HG02588 (cell line): ENCODE data around the gene PMPCA.

ENCODE experiments used
- ATAC-seq: cut with Tn5 transposase; IDR thresholded peaks from one replicate; pipeline ENCODE4 v1.9.1; 2021; ENCODE audit warnings: mild to moderate bottlenecking, moderate library complexity; ENCODE audit not compliant: unreplicated experiment

Gene PMPCA

DNA sequence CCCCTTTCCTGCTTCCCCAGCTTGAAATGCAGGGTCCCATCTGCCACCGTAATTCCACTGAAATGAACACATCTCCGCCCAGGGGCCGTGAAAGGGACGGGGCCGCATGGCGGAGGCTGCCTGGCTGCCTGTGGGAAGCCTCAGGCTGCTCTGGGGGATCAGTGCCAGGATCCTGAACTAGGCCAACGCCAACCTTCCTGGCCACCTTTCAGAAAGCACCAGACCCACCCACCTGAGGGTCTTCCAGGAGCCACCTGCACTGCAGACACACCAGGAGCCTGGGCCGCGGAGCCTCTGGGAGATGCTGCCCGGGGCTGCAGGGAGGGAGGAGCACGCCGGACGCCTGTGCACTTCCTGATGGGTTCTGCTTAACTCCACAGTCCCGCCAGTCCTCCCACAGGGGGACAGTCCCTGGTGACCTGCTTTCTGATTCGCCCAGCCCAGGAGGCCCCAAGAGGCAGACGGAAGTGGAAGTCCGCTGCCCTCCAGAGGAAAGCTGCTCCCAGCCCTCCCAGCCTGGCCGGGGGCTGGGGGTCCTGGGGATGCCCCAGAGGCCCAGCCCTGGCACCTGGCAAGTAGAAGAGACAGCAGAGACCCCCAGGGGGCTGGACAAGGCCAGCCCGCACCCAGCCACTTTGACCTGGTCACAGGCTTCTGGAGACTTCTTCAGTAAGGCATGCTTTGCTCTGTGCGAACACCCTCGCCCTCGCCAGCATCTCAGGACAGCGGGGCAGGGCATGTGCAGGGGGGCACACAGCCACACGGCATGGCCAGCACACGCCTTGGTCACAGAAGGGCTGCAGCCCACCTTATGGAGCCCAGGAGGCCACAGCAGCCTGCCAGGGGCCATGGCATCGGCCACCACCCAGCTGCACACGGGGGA lies 36.9 kb upstream of the PMPCA start, which contains the start of gene CARD9:
Gene CARD9 (minus strand): TSS at position 370 of the 883 bp plus-strand sequence. CDS start 1,591 bp downstream, outside the sequence.
- no peak for ATAC-seq

GRCh38 chr9:136374183-136374575 lies 36.3 kb upstream of the PMPCA start:
- ATAC-seq = no peak

DNA sequence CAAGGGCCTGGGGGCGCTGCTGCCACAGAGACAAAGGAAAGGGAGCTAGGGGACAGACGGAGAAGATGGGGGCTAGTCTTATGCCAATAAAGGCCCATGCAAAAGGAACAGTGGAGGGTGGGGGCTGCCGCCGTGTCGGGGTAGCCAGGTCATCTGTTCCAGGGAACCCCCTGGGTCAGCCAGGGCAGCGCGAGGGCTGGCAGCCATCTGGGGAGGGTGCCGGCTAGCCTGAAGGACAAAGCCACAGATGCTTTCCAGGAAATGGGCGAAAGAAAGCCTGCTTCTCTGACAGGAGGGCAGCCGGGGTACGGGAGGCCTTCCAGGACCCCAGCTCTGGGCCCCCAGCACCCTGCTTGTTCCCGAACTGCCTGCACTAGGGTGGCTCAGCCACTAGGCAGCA lies 35.4 kb upstream of the PMPCA start:
- no peak for ATAC-seq

- ATAC-seq = no peak
Observed at GRCh38 chr9:136376457-136376856, 34.0 kb upstream of the PMPCA start.

GRCh38 chr9:136377341-136378169 lies 32.9 kb upstream of the PMPCA start:
- ATAC-seq = no peak

- no peak for ATAC-seq
Observed at GRCh38 chr9:136378170-136379002, 32.1 kb upstream of the PMPCA start.

- ATAC-seq = no peak
Observed at GRCh38 chr9:136379003-136379287, 31.5 kb upstream of the PMPCA start.

GRCh38 chr9:136379401-136379800 lies 31.1 kb upstream of the PMPCA start:
- no peak for ATAC-seq

GRCh38 chr9:136379891-136380290 lies 30.6 kb upstream of the PMPCA start:
- no peak for ATAC-seq

- ATAC-seq = no peak
Observed at GRCh38 chr9:136380381-136380780, 30.1 kb upstream of the PMPCA start.

DNA sequence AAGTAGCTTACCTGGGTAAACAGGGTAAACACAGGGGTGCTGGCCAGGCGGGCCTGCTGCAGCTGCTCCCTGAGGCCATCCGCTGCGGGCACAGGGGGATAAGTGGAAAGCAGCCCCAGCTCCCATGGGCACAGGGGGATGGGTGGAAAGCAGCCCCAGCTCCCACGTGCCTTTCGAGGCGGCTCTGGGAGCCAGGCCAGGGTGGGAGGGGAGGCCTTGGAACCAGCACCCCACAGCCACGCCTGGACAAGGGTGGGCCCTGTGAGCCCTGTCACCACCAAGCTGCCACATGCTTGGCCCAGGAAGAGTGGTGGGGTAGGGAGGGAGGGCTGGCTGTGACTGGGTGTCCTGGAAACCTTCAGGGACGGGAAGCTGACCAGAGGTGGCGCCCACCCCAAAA lies 29.1 kb upstream of the PMPCA start:
- no peak for ATAC-seq

DNA sequence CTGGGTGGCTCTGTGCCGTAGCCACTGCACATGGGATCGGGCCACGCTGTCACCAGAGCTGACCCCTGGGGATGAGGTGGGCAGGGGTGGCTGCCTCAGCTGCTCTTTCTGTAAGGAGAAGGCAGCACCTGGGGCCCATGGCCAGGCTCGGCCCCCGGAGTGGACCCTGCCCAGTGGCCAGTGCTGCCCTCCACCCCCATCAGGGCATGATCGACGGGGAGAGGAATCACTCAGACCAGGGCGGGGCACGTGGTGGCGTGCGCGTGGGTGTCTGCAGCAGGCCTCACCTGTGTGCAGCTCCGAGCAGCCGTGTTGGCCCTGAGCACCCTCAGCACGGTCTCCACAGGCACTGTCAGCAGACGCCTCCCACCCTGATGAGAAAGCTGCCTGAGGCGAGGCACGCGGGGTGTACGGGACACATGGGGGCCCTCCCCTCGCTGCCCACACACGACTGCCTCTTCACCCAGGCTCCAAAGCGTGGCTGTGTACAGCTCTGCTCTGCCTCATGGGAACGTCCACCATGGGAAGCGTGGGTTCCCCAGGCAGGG lies 28.4 kb upstream of the PMPCA start:
- no peak for ATAC-seq

DNA sequence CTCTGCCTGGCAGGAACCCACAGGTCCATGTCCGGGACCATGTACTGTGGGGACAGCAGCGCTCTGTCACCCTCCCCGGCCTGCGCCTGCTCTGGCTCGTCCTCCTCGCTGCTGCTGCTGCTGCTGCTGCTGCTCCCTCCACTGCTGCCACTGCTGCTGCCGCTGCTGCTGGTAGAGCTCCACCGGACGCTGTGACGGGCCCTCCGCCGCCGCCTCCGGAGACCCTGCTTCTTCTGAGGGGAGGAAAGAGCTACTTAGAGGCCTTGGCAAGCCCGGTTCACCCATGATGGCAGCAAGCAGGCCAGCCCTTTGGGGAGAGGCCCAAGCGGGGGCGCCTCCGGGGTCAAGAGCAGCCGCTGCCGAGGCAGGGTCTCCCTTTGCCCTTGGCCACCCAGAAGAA lies 27.0 kb upstream of the PMPCA start:
- ATAC-seq = no peak

GRCh38 chr9:136385015-136385414 lies 25.4 kb upstream of the PMPCA start:
- ATAC-seq = no peak

DNA sequence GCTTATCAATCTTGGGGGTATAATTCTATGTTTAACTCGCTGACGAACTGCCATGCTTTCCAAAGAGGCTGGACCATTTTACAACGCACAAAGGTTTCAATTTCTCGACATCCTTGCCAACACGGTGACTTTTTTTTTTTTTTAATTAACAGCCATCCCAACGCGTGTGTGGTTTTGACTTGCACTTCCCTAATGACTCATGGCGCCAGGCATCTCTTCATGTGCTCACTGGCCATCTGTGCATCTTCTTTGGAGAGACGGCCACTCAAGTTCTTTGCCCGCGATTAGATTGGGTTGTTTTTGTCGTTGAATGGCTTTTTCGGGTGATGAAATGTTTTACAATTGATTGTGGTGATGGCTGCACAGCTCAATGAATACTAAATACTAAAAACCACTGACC lies 24.4 kb upstream of the PMPCA start:
- ATAC-seq = no peak

DNA sequence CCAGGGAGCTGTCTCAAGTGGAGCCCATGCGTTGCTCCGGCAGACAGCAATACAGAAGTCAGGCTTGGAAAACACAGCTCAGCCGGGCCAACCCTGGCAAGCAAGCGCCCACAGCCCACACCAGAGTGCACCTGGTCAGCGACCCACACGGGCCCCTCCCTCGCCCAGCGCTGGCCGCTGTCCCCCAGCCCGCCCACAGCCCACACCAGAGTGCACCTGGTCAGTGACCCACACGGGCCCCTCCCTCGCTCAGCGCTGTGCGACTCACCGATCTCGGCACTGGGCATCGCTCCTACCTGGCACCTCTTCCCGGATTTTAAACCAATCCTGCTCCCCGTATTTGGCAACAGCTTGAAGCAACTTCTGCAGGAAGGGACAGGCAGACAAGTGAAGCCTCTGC lies 23.2 kb upstream of the PMPCA start:
- no peak for ATAC-seq

DNA sequence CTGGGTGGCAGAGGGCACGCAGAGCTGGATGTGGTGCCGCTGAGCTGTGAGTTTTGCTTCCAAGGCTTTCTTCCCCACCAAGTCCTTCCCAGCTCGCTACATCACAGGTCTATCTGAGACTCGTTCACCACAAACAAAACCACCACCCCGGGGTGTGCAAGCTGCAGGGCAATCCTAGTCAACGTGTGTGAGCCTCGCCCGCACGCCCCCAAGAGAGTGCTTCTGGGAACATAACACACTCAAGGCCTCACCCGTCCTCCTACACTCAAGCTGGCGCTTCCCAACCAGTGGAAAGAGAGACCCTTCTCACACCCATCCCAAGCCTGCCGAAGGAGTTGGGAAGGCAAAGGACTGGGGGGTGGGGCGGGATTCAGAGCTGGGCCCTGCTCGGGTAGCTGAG lies 21.1 kb upstream of the PMPCA start:
- ATAC-seq = no peak

DNA sequence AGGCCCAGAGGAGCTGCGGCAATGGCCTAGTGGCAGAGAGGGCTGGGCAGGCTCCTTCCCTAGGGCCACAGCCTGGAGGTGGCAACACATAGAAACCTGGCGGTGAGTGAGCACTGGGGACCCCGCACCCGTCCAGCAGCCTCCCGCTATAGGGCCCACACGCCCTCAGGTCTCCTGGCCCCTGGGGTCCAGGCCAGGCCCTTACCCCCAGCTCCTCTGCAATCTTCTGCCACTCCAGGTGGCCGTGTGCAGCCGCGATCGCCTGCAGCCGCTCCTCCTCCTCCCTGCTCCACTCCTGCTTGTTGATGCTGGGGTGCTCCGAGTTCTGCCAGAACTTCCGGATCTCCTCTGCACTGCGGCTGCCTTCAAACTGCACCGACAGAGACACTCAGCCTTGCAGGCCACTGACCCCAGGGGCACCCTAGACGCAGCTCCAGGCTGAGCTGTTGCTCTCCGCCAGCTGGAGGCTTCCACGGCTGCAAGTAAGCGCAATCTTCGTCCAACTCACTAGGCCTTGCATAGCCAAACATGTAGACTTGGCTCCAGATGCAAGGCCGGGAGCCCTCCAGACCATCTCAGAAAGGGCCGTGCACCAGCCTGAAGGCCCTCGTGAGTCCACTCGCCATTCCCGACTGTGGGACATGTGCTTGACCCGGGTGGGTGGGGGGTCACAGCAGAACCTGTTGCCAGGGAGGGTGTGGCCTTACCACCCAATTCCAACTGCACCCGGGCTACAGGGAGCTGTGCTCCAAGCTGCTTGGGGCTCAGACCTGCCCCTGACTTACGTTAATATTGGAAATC lies 18.5 kb upstream of the PMPCA start:
- ATAC-seq = no peak

DNA sequence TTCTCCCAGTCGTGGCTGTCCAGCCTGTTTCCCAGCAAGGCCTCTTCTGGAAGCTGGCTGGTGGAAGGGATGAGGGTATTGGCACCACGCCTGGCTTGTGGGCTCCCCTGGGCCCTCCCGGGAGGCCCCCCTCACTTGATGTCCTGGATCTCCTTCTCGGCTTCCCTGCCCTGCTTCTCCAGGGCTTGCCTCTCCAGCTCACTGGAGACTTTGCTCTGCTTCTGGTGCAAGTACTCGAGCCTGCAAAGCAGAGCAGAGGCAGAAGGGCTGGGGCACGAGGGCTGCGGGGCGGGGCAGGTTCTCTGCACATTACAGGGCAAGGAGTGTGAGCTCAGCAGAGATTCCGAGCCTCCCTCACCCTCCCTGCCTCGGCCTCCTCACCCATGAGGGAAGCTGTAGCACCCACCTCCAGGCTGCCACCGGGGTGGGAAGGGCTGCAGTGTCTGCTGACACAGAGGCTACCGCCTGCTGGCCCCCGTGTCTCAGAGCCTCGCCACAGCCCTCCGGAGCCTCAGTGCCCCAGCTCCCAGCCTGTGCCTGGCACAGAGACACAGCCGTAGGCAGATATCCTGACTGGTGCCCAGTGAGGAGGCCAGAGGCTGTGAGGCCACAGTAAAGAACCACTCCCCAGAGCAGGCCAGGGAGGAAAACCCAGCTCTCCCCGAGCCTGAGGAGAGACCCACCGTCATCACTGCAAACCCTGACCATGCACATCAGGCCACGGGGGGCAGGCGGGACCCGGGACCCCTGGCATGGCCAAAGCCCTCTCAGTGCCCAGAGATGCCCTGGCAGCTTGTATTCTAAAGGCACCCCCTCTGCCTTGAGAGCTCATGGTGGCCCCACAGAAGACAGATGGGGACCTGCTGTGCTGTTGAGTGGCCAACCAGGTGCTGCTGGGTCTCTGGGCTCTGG lies 17.7 kb upstream of the PMPCA start:
- ATAC-seq = no peak
